ENCODE measurements around the gene SPOUT1. TPM values are rescaled to one million over a fixed set of nuclear protein-coding genes. Genes with fewer than 3 reads are reported as not detected.
"Not testable (repeated sequence)": the region's sequence is repeated elsewhere in the genome, so short reads cannot be mapped to it uniquely, and the experiment has no call there.

SPOUT1 gene
- total RNA-seq, 1 experiment from 2014 or later: 40.1 TPM

DNA sequence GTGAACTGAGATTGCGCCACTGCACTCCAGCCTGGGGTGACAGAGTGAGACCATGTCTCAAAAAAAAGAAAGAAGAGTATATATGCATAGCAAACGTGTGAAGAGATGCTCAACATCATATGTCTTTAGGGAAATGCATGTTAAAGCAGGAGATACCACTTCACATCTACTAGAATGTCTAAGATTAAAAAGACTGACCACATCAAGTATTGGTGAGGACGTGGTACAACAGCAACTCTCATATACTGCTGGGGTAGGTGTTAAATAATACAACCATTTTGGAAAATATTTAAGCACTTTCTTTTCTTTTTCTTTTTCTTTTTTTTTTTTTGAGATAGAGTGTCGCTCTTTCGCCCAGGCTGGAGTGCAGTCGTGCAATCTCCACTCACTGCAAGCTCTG lies 44.2 kb downstream of the SPOUT1 start:
- in situ Hi-C loops (cut with HindIII; ENCODE audit: low sequenced_read_pairs): no loop called here
- DNase-seq (ENCODE audit: low spot score): no peak

DNA sequence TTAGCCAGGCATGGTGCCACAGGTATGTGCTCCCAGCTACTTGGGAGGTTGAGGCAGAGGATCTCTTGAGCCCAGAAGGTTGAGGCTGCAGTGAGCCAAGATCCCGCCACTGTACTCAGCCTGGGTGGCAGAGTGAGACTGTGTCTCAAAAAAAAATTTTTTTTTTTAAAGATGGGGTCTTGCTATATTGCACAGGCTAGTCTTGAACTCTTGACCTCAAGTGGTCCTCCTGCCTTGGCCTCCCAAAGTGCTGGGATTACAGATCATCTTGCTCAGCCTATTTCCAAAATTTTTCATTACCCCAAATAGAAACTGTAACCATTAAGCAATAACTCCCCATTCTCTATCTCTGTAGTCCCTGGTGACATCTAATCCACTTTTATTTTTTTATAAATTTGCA lies 46.9 kb downstream of the SPOUT1 start:
- in situ Hi-C loops (cut with HindIII; ENCODE audit: low sequenced_read_pairs): no loop called here

DNA sequence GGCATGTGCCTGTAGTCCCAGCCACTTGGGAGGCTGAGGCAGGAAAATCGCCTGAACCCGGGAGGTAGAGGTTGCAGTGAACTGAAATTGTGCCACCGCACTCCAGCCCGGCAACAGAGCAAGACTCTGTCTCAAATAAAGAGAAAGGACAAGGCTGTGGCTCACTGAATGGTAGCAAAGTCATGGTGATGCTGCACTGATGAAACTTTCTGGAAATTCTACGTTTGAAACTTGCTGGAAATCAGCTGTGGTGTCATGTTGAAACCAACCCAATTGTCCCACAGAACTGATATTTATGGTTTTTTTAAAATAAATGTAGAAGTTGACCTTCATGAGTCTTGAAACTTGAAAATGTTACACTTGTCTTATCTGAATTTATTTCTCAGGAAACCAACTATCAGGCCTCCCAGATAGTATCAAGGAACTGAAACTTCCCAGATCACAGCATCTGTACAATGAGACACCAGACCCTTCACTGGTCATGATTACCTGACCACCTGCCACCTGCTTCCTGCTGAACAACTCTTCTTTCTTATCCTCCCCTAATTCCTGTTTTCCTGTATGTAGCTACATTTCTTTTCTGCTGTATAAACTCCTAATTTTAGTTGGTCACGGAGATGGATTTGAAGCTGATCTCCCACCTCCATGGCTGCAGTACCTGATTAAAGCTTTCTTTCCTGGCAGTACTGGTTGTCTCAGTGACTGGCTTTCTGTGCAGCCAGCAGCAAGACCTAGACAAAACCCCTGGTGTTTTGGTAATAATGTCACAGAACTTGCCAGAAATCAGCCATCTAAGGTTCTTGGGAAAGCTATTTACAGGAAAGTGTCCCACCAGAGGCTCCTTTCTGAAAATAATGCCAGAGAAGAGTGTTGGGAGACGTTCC lies 48.2 kb downstream of the SPOUT1 start:
- no peak for DNase-seq (ENCODE audit: low spot score)
- in situ Hi-C loops (cut with HindIII; ENCODE audit: low sequenced_read_pairs): no loop called here

More for the DNA sequence above, 46.9 kb downstream of the SPOUT1 start:
- DNase-seq (ENCODE audit: low spot score): no peak

- in situ Hi-C loops (cut with HindIII; ENCODE audit: low sequenced_read_pairs); DNase-seq (ENCODE audit: low spot score): not testable (repeated sequence)
Observed at GRCh38 chr9:128780093-128780492, 49.5 kb downstream of the SPOUT1 start.

DNA sequence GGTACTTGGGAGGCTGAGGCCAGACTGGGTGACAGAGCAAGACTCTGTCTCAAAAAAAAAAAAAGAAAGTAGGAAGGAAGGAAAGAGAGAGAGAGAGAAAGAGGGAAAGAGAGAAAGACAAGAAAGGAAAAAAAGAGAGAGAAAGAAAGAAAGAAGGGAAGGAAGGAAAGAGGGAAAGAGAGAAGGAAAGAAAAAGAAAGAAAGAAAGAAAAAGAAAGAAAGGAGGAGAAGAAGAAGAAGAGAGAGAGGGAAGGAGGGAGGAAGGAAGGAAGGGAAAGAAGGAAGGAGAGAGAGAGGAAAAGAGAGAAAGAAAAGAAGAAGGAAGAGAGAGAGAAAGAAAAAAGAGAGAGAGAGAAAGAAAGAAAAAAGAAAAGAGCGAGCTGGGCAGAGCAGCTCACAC lies 54.8 kb downstream of the SPOUT1 start:
- no peak for DNase-seq (ENCODE audit: low spot score)
- in situ Hi-C loops (cut with HindIII; ENCODE audit: low sequenced_read_pairs): no loop called here

DNA sequence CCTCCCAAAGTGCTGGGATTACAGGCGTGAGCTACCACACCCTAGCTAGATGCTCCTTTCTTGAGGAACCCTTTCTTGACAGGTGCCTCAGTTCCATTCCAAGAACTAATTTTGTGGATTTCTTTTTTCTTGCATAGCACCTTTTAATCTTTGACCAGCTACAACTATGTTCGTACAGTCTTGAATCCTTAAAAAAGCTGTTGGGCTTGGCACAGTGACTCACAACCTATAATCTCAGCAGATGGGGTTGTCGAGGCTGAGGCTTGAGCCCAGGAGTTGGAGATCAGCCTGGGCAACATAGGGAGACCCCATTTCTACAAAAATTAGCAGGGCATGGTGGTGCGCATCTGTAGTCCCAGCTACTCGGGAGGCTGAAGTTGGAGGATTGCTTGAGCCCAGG lies 56.5 kb downstream of the SPOUT1 start:
- DNase-seq (ENCODE audit: low spot score): no peak
- in situ Hi-C loops (cut with HindIII; ENCODE audit: low sequenced_read_pairs): no loop called here

GRCh38 chr9:128771745-128772519 lies 57.7 kb downstream of the SPOUT1 start, which contains the start of gene ZER1:
Gene ZER1, minus strand, starts transcription at chr9:128771927. Its CDS starts 16,362 bp downstream, at chr9:128755565.
- in situ Hi-C loops (cut with HindIII; ENCODE audit: low sequenced_read_pairs): no loop called here
- DNase-seq (ENCODE audit: low spot score): peak; percentile 92

- peak; percentile 14 for DNase-seq (ENCODE audit: low spot score)
- in situ Hi-C loops (cut with HindIII; ENCODE audit: low sequenced_read_pairs): no loop called here
Observed at GRCh38 chr9:128771094-128771721, 58.4 kb downstream of the SPOUT1 start.

DNA sequence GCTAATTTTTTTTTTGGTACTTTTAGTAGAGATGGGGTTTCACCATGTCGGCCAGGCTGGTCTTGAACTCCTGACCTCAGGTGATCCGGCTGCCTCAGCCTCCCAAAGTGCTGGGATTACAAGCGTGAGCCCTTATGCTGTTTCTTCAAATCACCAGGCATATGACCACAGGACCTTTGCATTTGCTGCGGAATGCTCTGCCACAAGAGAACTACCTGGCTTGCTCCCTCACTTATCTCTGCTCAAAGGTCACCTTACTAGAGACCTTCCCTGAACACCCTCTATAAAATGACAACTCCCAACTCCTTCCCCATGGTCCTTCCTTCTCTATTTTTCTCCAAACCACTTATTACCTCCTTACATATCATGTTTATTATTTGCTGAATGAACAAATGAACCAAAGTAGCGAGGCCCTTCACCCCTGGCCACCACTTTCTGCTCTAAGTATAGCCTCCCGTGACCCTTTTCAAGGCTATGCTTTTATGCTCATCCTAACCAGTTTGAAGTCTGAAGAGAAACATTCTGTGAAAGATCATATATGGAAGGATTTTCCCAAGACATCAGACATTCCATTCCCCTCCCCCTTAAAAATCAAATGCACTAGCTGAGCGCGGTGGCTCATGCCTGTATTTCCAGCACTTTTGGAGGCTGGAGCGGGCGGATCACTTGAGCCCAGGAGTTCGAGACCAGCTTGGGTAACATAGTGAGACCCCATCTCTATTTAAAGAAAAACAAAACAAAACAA lies 59.1 kb downstream of the SPOUT1 start:
- no peak for DNase-seq (ENCODE audit: low spot score)
- in situ Hi-C loops (cut with HindIII; ENCODE audit: low sequenced_read_pairs): no loop called here

Other genes with a start within 250 kb of the SPOUT1 start
- gene DYNC2I2, start 172.9 kb downstream of the SPOUT1 start, total RNA-seq (2014; rRNA removed; shearing (Covaris generic)): 164 and 173 TPM in 2 replicates
- 794 and 1,249 TPM in 2 replicates for gene SET, start 140.6 kb downstream of the SPOUT1 start, total RNA-seq (2014; rRNA removed; shearing (Covaris generic))
- 34.8 and 36.7 TPM in 2 replicates for gene PKN3, start 127.3 kb downstream of the SPOUT1 start, total RNA-seq (2014; rRNA removed; shearing (Covaris generic))
- gene ZDHHC12, start 105.7 kb downstream of the SPOUT1 start, total RNA-seq (2014; rRNA removed; shearing (Covaris generic)): 36.4 and 40.2 TPM in 2 replicates
- 15.1 and 23.0 TPM in 2 replicates for gene ZER1, start 57.9 kb downstream of the SPOUT1 start, total RNA-seq (2014; rRNA removed; shearing (Covaris generic))
- 2.5 and 4.8 TPM in 2 replicates for gene TBC1D13, start 42.5 kb downstream of the SPOUT1 start, total RNA-seq (2014; rRNA removed; shearing (Covaris generic))
- 31.6 and 67.6 TPM in 2 replicates for gene ENDOG, start 11.3 kb downstream of the SPOUT1 start, total RNA-seq (2014; rRNA removed; shearing (Covaris generic))
- gene KYAT1, start 52.2 kb upstream of the SPOUT1 start, total RNA-seq (2014; rRNA removed; shearing (Covaris generic)): 10.5 and 14.8 TPM in 2 replicates
- 19.6 and 38.7 TPM in 2 replicates for gene LRRC8A, start 52.3 kb upstream of the SPOUT1 start, total RNA-seq (2014; rRNA removed; shearing (Covaris generic))
- 13.8 and 17.6 TPM in 2 replicates for gene PHYHD1, start 91.2 kb upstream of the SPOUT1 start, total RNA-seq (2014; rRNA removed; shearing (Covaris generic))
- 33.7 and 38.6 TPM in 2 replicates for gene DOLK, start 117.8 kb upstream of the SPOUT1 start, total RNA-seq (2014; rRNA removed; shearing (Covaris generic))
- 33.2 and 68.6 TPM in 2 replicates for gene NUP188, start 117.9 kb upstream of the SPOUT1 start, total RNA-seq (2014; rRNA removed; shearing (Covaris generic))
- gene SH3GLB2, start 198.5 kb upstream of the SPOUT1 start, total RNA-seq (2014; rRNA removed; shearing (Covaris generic)): 43.6 and 54.3 TPM in 2 replicates
- gene MIGA2, start 206.8 kb upstream of the SPOUT1 start, total RNA-seq (2014; rRNA removed; shearing (Covaris generic)): 7.8 and 20.5 TPM in 2 replicates

All from G401 (cell line).